Fibroblast of the conjunctiva (primary cell): ENCODE measurements around the gene TAF11L2.
"Not testable (repeated sequence)": the region's sequence is repeated elsewhere in the genome, so short reads cannot be mapped to it uniquely, and the experiment has no call there.

Experiments
- DNase-seq: peaks from one replicate; pipeline ENCODE4 v3.0.0-alpha.2; 2010; ENCODE audit warnings: low read depth

TAF11L2 gene

DNA sequence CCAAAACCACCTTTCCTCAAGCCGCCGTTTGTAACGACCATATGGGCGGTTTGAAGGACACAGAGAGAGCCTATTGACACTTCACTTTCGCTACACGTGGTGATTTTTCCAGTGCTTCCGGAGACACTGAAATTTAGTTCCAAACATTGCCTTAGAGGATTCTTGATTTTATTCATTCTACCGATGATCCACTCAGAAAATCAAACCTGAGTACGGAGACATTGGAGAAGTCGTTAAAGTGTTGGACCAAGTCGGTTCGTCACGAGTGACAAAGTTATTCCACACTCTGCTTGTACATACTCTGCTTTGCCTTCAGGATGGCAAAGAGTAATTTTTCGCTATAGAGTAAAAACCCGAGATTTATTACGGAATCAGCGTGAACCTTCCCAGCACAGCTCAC is 28.5 kb downstream of the TAF11L2 start:
- DNase-seq, result peak; percentile 1

DNA sequence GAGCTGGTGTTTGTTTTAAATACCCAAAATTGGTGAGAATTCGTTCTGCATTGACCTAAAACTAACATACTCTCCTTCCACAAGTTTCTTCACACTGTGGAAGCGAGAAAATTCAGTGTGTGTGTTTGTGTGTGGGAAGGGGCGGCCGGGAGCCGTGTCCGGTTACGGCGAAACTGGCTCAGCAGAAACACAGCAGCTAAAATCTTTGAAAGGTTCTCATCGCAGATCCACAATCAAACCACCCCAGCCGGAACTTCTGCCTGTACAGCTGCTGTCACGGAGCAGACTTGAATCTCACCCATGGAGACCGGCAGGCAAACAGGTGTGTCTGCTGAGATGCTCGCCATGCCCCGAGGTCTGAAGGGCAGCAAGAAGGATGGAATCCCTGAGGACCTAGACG is 30.3 kb downstream of the TAF11L2 start, which contains the start of gene TAF11L6:
TSS of gene TAF11L6 (plus strand) at position 301 of the 400 bp plus-strand sequence.
- not testable (repeated sequence) for DNase-seq
